ENCODE results near the gene CARS1. TPM values are rescaled to one million over a fixed set of nuclear protein-coding genes. Genes with fewer than 3 reads are reported as not detected.

CARS1 gene
- total RNA-seq, 4 donors from 2014 or later = 31.5 to 46.5 (median 34.7) TPM

GRCh38 chr11:3036419-3036818 is 20.8 kb downstream of the CARS1 start:
- no peak for TF ChIP-seq CTCF (IDR thresholded peaks at IDR 0.05 in 4 of 5, conservative IDR thresholded peaks at IDR 0.05 in 1 of 5)
- no peak for TF ChIP-seq POLR2A (IDR thresholded peaks at IDR 0.05)
- H3K27me3 ChIP-seq = no peaks in the 10 kb centered on the region
- H3K4me1 ChIP-seq = peaks cover 5 to 7% of the 10 kb centered on the region in 2 donors
- no peaks in the 10 kb centered on the region for H3K9me3 ChIP-seq
- DNase-seq (no peak), ATAC-seq (peak in 1 of 2 donors; percentile 21)
- in situ Hi-C loops (cut with MboI; ENCODE audit: low sequenced_read_pairs in 4 of 4) (loop anchor here in 2 of 4 donors (10.0 kb wide), 1 partner anchor 58 kb away; no protein-coding TSS in a partner anchor), intact Hi-C loops (cut with DNase I; ENCODE audit: low total_unique reads) (loop anchor here (5.0 kb wide), 1 partner anchor 181 kb away; the partner anchor contains the start of gene MRGPRG)
- H3K36me3 ChIP-seq = peaks cover 0 to 71% of the 10 kb centered on the region in 2 donors
- peak overlapping the region in 2 of 4 donors; percentile 40 to 41 for H3K27ac ChIP-seq
- no peak overlapping the region for H3K4me3 ChIP-seq

- in situ Hi-C loops (cut with MboI; ENCODE audit: low sequenced_read_pairs in 4 of 4) = loop anchor here in 2 of 4 donors (10.0 kb wide), 1 partner anchor 59 kb away; no protein-coding TSS in a partner anchor
- intact Hi-C loops (cut with DNase I; ENCODE audit: low total_unique reads) = loop anchor here (5.0 kb wide), 1 partner anchor 182 kb away; the partner anchor contains the start of gene MRGPRG
- no peak overlapping the region for H3K4me3 ChIP-seq
- TF ChIP-seq POLR2A (IDR thresholded peaks at IDR 0.05) = no peak
- no peak for TF ChIP-seq CTCF (IDR thresholded peaks at IDR 0.05 in 4 of 5, conservative IDR thresholded peaks at IDR 0.05 in 1 of 5)
- no peaks in the 10 kb centered on the region for H3K9me3 ChIP-seq
- no peak overlapping the region for H3K27ac ChIP-seq
- H3K36me3 ChIP-seq = peaks cover 0 to 64% of the 10 kb centered on the region in 2 donors
- no peaks in the 10 kb centered on the region for H3K4me1 ChIP-seq
- no peaks in the 10 kb centered on the region for H3K27me3 ChIP-seq
- ATAC-seq (no peak), DNase-seq (no peak)
Observed at GRCh38 chr11:3035333-3035732, 21.9 kb downstream of the CARS1 start.

- no peaks in the 10 kb centered on the region for H3K27me3 ChIP-seq
- H3K27ac ChIP-seq = no peak overlapping the region
- in situ Hi-C loops (cut with MboI; ENCODE audit: low sequenced_read_pairs in 4 of 4) = loop anchor here in 2 of 4 donors (10.0 kb wide), 1 partner anchor 64 kb away; no protein-coding TSS in a partner anchor
- TF ChIP-seq CTCF (IDR thresholded peaks at IDR 0.05 in 4 of 5, conservative IDR thresholded peaks at IDR 0.05 in 1 of 5) = no peak
- ATAC-seq (no peak), DNase-seq (no peak)
- H3K4me3 ChIP-seq = no peak overlapping the region
- intact Hi-C loops (cut with DNase I; ENCODE audit: low total_unique reads) = no loop called here
- no peaks in the 10 kb centered on the region for H3K9me3 ChIP-seq
- peaks cover 0 to 65% of the 10 kb centered on the region in 2 donors for H3K36me3 ChIP-seq
- H3K4me1 ChIP-seq = peaks cover 0 to 5% of the 10 kb centered on the region in 2 donors
Observed at GRCh38 chr11:3030289-3031070, 26.7 kb downstream of the CARS1 start.

GRCh38 chr11:3028813-3029212 is 28.4 kb downstream of the CARS1 start:
- in situ Hi-C loops (cut with MboI; ENCODE audit: low sequenced_read_pairs in 4 of 4) = no loop called here
- no peaks in the 10 kb centered on the region for H3K27me3 ChIP-seq
- no peak overlapping the region for H3K4me3 ChIP-seq
- DNase-seq (no peak), ATAC-seq (no peak)
- intact Hi-C loops (cut with DNase I; ENCODE audit: low total_unique reads) = no loop called here
- H3K36me3 ChIP-seq = peaks cover 0 to 60% of the 10 kb centered on the region in 2 donors
- H3K27ac ChIP-seq = no peak overlapping the region
- peaks cover 0 to 5% of the 10 kb centered on the region in 2 donors for H3K4me1 ChIP-seq
- H3K9me3 ChIP-seq = no peaks in the 10 kb centered on the region
- TF ChIP-seq POLR2A (IDR thresholded peaks at IDR 0.05) (no peak), CTCF (IDR thresholded peaks at IDR 0.05 in 4 of 5, conservative IDR thresholded peaks at IDR 0.05 in 1 of 5) (no peak)

All from gastrocnemius medialis (tissue), 4 donors.